Measurements from ENCODE around the gene CACNA1E. TPM values are rescaled to one million over a fixed set of nuclear protein-coding genes. Genes with fewer than 3 reads are reported as not detected.

Gene CACNA1E
- total RNA-seq, 1 donor from 2014 or later, result not detected

GRCh38 chr1:181675918-181676190, 192.5 kb downstream of the CACNA1E start:
- no peak for DNase-seq (ENCODE audit: extremely low spot score, unreplicated experiment)
- H3K9me3 Mint-ChIP-seq (ENCODE audit: unreplicated experiment), result peaks cover 7% of the 10 kb centered on the region
- no peaks in the 10 kb centered on the region for H3K27me3 Mint-ChIP-seq (ENCODE audit: unreplicated experiment)
- H3K27ac Mint-ChIP-seq (ENCODE audit: unreplicated experiment), result no peak overlapping the region
- no peak overlapping the region for H3K4me3 Mint-ChIP-seq (ENCODE audit: unreplicated experiment)
- H3K36me3 Mint-ChIP-seq (ENCODE audit: unreplicated experiment), result no peaks in the 10 kb centered on the region
- H3K4me1 Mint-ChIP-seq (ENCODE audit: unreplicated experiment), result no peaks in the 10 kb centered on the region
- no peak for TF ChIP-seq CTCF (IDR thresholded peaks at IDR 0.05)

GRCh38 chr1:181676269-181676668, 193.0 kb downstream of the CACNA1E start:
- peak; percentile 21 for TF ChIP-seq CTCF (IDR thresholded peaks at IDR 0.05)
- no peaks in the 10 kb centered on the region for H3K4me1 Mint-ChIP-seq (ENCODE audit: unreplicated experiment)
- no peaks in the 10 kb centered on the region for H3K27me3 Mint-ChIP-seq (ENCODE audit: unreplicated experiment)
- H3K4me3 Mint-ChIP-seq (ENCODE audit: unreplicated experiment), result no peak overlapping the region
- H3K27ac Mint-ChIP-seq (ENCODE audit: unreplicated experiment), result no peak overlapping the region
- H3K9me3 Mint-ChIP-seq (ENCODE audit: unreplicated experiment), result peaks cover 7% of the 10 kb centered on the region
- no peaks in the 10 kb centered on the region for H3K36me3 Mint-ChIP-seq (ENCODE audit: unreplicated experiment)
- DNase-seq (ENCODE audit: extremely low spot score, unreplicated experiment), result no peak

- no peaks in the 10 kb centered on the region for H3K9me3 Mint-ChIP-seq (ENCODE audit: unreplicated experiment)
- H3K36me3 Mint-ChIP-seq (ENCODE audit: unreplicated experiment), result no peaks in the 10 kb centered on the region
- no peak for DNase-seq (ENCODE audit: extremely low spot score, unreplicated experiment)
- no peak overlapping the region for H3K4me3 Mint-ChIP-seq (ENCODE audit: unreplicated experiment)
- no peak overlapping the region for H3K27ac Mint-ChIP-seq (ENCODE audit: unreplicated experiment)
- no peaks in the 10 kb centered on the region for H3K27me3 Mint-ChIP-seq (ENCODE audit: unreplicated experiment)
- H3K4me1 Mint-ChIP-seq (ENCODE audit: unreplicated experiment), result no peaks in the 10 kb centered on the region
- no peak for TF ChIP-seq CTCF (IDR thresholded peaks at IDR 0.05)
These were observed 197.0 kb downstream of the CACNA1E start for GRCh38 chr1:181680332-181680731.

- H3K27ac Mint-ChIP-seq (ENCODE audit: unreplicated experiment), result no peak overlapping the region
- no peaks in the 10 kb centered on the region for H3K27me3 Mint-ChIP-seq (ENCODE audit: unreplicated experiment)
- no peaks in the 10 kb centered on the region for H3K36me3 Mint-ChIP-seq (ENCODE audit: unreplicated experiment)
- TF ChIP-seq CTCF (IDR thresholded peaks at IDR 0.05), result no peak
- no peak for DNase-seq (ENCODE audit: extremely low spot score, unreplicated experiment)
- no peaks in the 10 kb centered on the region for H3K4me1 Mint-ChIP-seq (ENCODE audit: unreplicated experiment)
- no peak overlapping the region for H3K4me3 Mint-ChIP-seq (ENCODE audit: unreplicated experiment)
- H3K9me3 Mint-ChIP-seq (ENCODE audit: unreplicated experiment), result no peaks in the 10 kb centered on the region
These were observed 197.6 kb downstream of the CACNA1E start for GRCh38 chr1:181680871-181681270.

GRCh38 chr1:181685211-181685610, 201.9 kb downstream of the CACNA1E start:
- Mint-ChIP-seq H3K4me3 (ENCODE audit: unreplicated experiment) (no peak overlapping the region), H3K4me1 (ENCODE audit: unreplicated experiment) (no peaks in the 10 kb centered on the region), H3K27ac (ENCODE audit: unreplicated experiment) (no peak overlapping the region)

More at GRCh38 chr1:181685211-181685610, 201.9 kb downstream of the CACNA1E start:
- Mint-ChIP-seq H3K9me3 (ENCODE audit: unreplicated experiment) (peaks cover 8% of the 10 kb centered on the region), H3K27me3 (ENCODE audit: unreplicated experiment) (no peaks in the 10 kb centered on the region), H3K36me3 (ENCODE audit: unreplicated experiment) (no peaks in the 10 kb centered on the region)
- no peak for TF ChIP-seq CTCF (IDR thresholded peaks at IDR 0.05)
- no peak for DNase-seq (ENCODE audit: extremely low spot score, unreplicated experiment)
